Osteoblast (primary cell): ENCODE data around the gene NPAS3. TPM values are rescaled to one million over a fixed set of nuclear protein-coding genes. Genes with fewer than 3 reads are reported as not detected.

ENCODE experiments used
- DNase-seq: peaks from one replicate; pipeline ENCODE4 v3.0.0; 2011; ENCODE audit warnings: low spot score, mixed read lengths; ENCODE audit not compliant: insufficient read length; ENCODE audit errors: missing footprints
- H2AFZ ChIP-seq: 2 replicates; pipeline ENCODE4 v1.6.0; 2011; ENCODE audit warnings: mild to moderate bottlenecking, low read length
- H3K27ac ChIP-seq: 2 replicates; pipeline ENCODE4 v1.5.1; 2011; ENCODE audit warnings: mild to moderate bottlenecking, low read depth, low read length, moderate library complexity
- H3K27me3 ChIP-seq: 2 replicates; pipeline ENCODE4 v1.6.0; 2012; ENCODE audit warnings: mild to moderate bottlenecking, control low read depth, inconsistent platforms, low read length, moderate library complexity; ENCODE audit not compliant: insufficient read depth
- H3K36me3 ChIP-seq: 2 replicates; pipeline ENCODE4 v1.5.1; 2011; ENCODE audit warnings: mild to moderate bottlenecking, low read length, control low read depth, moderate library complexity; ENCODE audit not compliant: insufficient read depth
- H3K4me1 ChIP-seq: 2 replicates; pipeline ENCODE4 v1.5.1; 2011; ENCODE audit warnings: mild to moderate bottlenecking, low read length, control low read depth, moderate library complexity; ENCODE audit not compliant: insufficient read depth
- H3K4me2 ChIP-seq: 2 replicates; pipeline ENCODE4 v1.6.0; 2011; ENCODE audit warnings: mild to moderate bottlenecking, low read length; ENCODE audit not compliant: insufficient read depth
- H3K4me3 ChIP-seq: fragments of 200-600 bp; sonication (generic); 3 replicates; pipeline ENCODE4 v1.5.1; 2012; ENCODE audit warnings: mild to moderate bottlenecking, low read length, inconsistent platforms; ENCODE audit not compliant: insufficient read depth
- H3K79me2 ChIP-seq: 2 replicates; pipeline ENCODE4 v1.6.0; 2012; ENCODE audit warnings: mild to moderate bottlenecking, low read length, control low read depth, inconsistent platforms; ENCODE audit not compliant: insufficient read depth
- H3K9me3 ChIP-seq: 2 replicates; pipeline ENCODE4 v1.5.1; 2011; ENCODE audit warnings: low read depth, low read length, control low read depth
- H4K20me1 ChIP-seq: 2 replicates; pipeline ENCODE4 v1.6.0; 2012; ENCODE audit warnings: mild to moderate bottlenecking, low read length, control low read depth; ENCODE audit not compliant: insufficient read depth
- CTCF ChIP-seq: IDR thresholded peaks from 2 replicates; pipeline ENCODE4 v1.5.1; 2011; ENCODE audit warnings: mild to moderate bottlenecking, low read depth, low read length, moderate library complexity; ENCODE audit errors: extremely low read depth
- total RNA-seq: library from RNA; depleted of rRNA; stranded (reverse); fragments of >200 nt; gene quantifications from 2 replicates; pipeline ENCODE4 v1.2.3, GENCODE V29; 2012

The NPAS3 gene
- total RNA-seq, 1 donor: 0.72 TPM

- TF ChIP-seq CTCF: no peak
- H3K79me2 ChIP-seq: no peaks in the 10 kb centered on the region
Observed at GRCh38 chr14:33210311-33210710, 271.6 kb downstream of the NPAS3 start.

GRCh38 chr14:33218026-33218425 lies 279.3 kb downstream of the NPAS3 start:
- Histone ChIP-seq H2AFZ (no peak overlapping the region), H3K36me3 (no peaks in the 10 kb centered on the region), H3K4me2 (no peak overlapping the region), H3K27ac (no peak overlapping the region), H3K9me3 (no peaks in the 10 kb centered on the region), H3K79me2 (no peaks in the 10 kb centered on the region), H3K4me1 (no peaks in the 10 kb centered on the region), H4K20me1 (no peaks in the 10 kb centered on the region), H3K4me3 (no peak overlapping the region), H3K27me3 (no peaks in the 10 kb centered on the region)
- TF ChIP-seq CTCF: no peak
- DNase-seq: no peak

More at GRCh38 chr14:33210311-33210710, 271.6 kb downstream of the NPAS3 start:
- Histone ChIP-seq H4K20me1 (no peaks in the 10 kb centered on the region), H3K4me1 (no peaks in the 10 kb centered on the region), H2AFZ (no peak overlapping the region), H3K4me3 (no peak overlapping the region), H3K9me3 (no peaks in the 10 kb centered on the region), H3K4me2 (no peak overlapping the region), H3K27ac (no peak overlapping the region), H3K36me3 (no peaks in the 10 kb centered on the region), H3K27me3 (no peaks in the 10 kb centered on the region)
- no peak for DNase-seq

- Histone ChIP-seq H3K27ac (no peak overlapping the region), H3K4me3 (no peak overlapping the region), H3K27me3 (no peaks in the 10 kb centered on the region), H4K20me1 (no peaks in the 10 kb centered on the region), H3K4me2 (no peak overlapping the region), H2AFZ (no peak overlapping the region), H3K9me3 (no peaks in the 10 kb centered on the region), H3K4me1 (no peaks in the 10 kb centered on the region), H3K79me2 (no peaks in the 10 kb centered on the region), H3K36me3 (no peaks in the 10 kb centered on the region)
- DNase-seq: no peak
- no peak for TF ChIP-seq CTCF
Observed at GRCh38 chr14:33219957-33220356, 281.3 kb downstream of the NPAS3 start.

GRCh38 chr14:33229269-33229929 lies 290.7 kb downstream of the NPAS3 start:
- Histone ChIP-seq H3K4me2 (no peak overlapping the region), H3K27me3 (no peaks in the 10 kb centered on the region), H3K4me3 (no peak overlapping the region), H3K36me3 (no peaks in the 10 kb centered on the region), H2AFZ (no peak overlapping the region), H4K20me1 (no peaks in the 10 kb centered on the region), H3K9me3 (no peaks in the 10 kb centered on the region), H3K27ac (no peak overlapping the region), H3K79me2 (no peaks in the 10 kb centered on the region), H3K4me1 (no peaks in the 10 kb centered on the region)
- no peak for TF ChIP-seq CTCF
- no peak for DNase-seq
